ENCODE measurements around the gene STAM.

GRCh38 chr10:17764142-17764541 is 120.2 kb downstream of the STAM start:
- TF ChIP-seq EP300 (IDR thresholded peaks at IDR 0.05) (no peak), CTCF (IDR thresholded peaks at IDR 0.05) (no peak), POLR2A (IDR thresholded peaks at IDR 0.05) (no peak)

Data from ovary (tissue), 3 donors.